ENCODE measurements around the gene TEX14. TPM values are rescaled to one million over a fixed set of nuclear protein-coding genes. Genes with fewer than 3 reads are reported as not detected.

TEX14 gene, protein sequence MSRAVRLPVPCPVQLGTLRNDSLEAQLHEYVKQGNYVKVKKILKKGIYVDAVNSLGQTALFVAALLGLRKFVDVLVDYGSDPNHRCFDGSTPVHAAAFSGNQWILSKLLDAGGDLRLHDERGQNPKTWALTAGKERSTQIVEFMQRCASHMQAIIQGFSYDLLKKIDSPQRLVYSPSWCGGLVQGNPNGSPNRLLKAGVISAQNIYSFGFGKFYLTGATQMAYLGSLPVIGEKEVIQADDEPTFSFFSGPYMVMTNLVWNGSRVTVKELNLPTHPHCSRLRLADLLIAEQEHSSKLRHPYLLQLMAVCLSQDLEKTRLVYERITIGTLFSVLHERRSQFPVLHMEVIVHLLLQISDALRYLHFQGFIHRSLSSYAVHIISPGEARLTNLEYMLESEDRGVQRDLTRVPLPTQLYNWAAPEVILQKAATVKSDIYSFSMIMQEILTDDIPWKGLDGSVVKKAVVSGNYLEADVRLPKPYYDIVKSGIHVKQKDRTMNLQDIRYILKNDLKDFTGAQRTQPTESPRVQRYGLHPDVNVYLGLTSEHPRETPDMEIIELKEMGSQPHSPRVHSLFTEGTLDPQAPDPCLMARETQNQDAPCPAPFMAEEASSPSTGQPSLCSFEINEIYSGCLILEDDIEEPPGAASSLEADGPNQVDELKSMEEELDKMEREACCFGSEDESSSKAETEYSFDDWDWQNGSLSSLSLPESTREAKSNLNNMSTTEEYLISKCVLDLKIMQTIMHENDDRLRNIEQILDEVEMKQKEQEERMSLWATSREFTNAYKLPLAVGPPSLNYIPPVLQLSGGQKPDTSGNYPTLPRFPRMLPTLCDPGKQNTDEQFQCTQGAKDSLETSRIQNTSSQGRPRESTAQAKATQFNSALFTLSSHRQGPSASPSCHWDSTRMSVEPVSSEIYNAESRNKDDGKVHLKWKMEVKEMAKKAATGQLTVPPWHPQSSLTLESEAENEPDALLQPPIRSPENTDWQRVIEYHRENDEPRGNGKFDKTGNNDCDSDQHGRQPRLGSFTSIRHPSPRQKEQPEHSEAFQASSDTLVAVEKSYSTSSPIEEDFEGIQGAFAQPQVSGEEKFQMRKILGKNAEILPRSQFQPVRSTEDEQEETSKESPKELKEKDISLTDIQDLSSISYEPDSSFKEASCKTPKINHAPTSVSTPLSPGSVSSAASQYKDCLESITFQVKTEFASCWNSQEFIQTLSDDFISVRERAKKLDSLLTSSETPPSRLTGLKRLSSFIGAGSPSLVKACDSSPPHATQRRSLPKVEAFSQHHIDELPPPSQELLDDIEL (N-terminal part only)
- total RNA-seq (2021): 0.31 and 0.55 TPM in 2 replicates
- long read RNA-seq, partial matches to known transcripts: 1 of 3 reads
- long read RNA-seq, other reads (novel, unspliced or antisense): 2 of 3 reads

DNA sequence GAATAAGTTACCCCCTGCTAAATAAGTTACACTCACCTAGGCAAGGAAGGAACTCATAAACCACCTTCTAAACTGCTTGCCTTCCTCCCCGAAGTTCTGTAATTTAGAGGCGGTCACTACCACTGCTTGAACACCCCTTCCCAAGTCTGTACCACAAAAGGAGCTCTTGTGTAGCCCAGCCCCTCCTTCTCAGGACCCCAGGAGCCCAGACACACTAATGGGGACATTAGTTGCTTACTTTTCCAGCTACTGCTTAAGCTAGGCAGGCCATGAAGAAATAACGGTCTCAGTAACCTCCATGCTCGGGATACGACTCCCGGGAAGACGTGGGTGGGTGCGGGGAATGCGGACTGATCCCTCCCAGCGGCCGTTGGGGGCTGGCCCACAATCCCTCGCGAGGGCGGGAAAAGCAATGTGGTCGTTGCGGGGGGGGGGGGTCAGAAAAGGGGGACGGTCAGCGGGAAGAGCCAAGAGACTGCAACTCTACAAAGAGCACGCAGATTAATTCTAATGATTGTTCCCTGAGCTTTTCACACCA is at the start of gene TEX14:
Gene TEX14, minus strand, starts transcription at position 345 of the 538 bp plus-strand sequence. CDS start 40,044 bp downstream, outside the sequence.
- H3K27ac Mint-ChIP-seq: peak within 1 kb of the TSS; percentile 40 to 88 (median 64); a peak in 5 of 7 replicates
- Histone ChIP-seq H3K9ac (ENCODE audit: extremely low read depth, insufficient read length, low read length) (peak within 1 kb of the TSS; percentile 32), H3K79me1 (ENCODE audit: insufficient read depth, low read depth, low read length, poor library complexity, severe bottlenecking) (no peaks in the 10 kb centered on the region), H3T11ph (ENCODE audit: low read length) (no peak within 1 kb of the TSS), H3K27me3 (ENCODE audit: insufficient read depth, low read length) (no peaks in the 10 kb centered on the region), H3K79me2 (ENCODE audit: insufficient read depth, low read length) (no peaks in the 10 kb centered on the region), H2BK20ac (ENCODE audit: low read depth, low read length, poor library complexity, severe bottlenecking) (no peak within 1 kb of the TSS), H4K8ac (replicated peaks; ENCODE audit: insufficient read length, low read depth, low read length) (no peak within 1 kb of the TSS), H3K23ac (ENCODE audit: insufficient read length, low read depth, low read length) (no peak within 1 kb of the TSS), H2BK5ac (ENCODE audit: insufficient read length, low read length) (no peak within 1 kb of the TSS), H4K5ac (ENCODE audit: insufficient read length, low read depth, low read length) (no peak within 1 kb of the TSS), H2AFZ (ENCODE audit: low read length) (no peak within 1 kb of the TSS), H3K9me3 (ENCODE audit: control insufficient read depth, low read depth, low read length) (no peaks in the 10 kb centered on the region), H3K23me2 (ENCODE audit: insufficient read length, low read depth, low read length, poor library complexity, severe bottlenecking) (no peaks in the 10 kb centered on the region), H2BK120ac (ENCODE audit: low read depth, low read length, poor library complexity, severe bottlenecking) (no peak within 1 kb of the TSS), H4K91ac (ENCODE audit: insufficient read length, low read depth, low read length) (no peak within 1 kb of the TSS), H3K4ac (ENCODE audit: low read depth, low read length) (no peak within 1 kb of the TSS), H3K14ac (ENCODE audit: insufficient read depth, low read length) (peak within 1 kb of the TSS; percentile 80; the same call in 1 of the 2 replicates), H3K4me2 (ENCODE audit: insufficient read depth, insufficient read length, low read length) (peak within 1 kb of the TSS; percentile 17), H2AK5ac (ENCODE audit: insufficient read length, low read length) (no peak within 1 kb of the TSS), H3K18ac (ENCODE audit: insufficient read length, low read depth, low read length) (peak within 1 kb of the TSS; percentile 59), H3K4me1 (ENCODE audit: insufficient read depth, low read length) (no peaks in the 10 kb centered on the region), H3K27ac (ENCODE audit: insufficient read length, low read depth, low read length) (no peak within 1 kb of the TSS), H2BK12ac (ENCODE audit: insufficient read length, low read depth, low read length) (no peak within 1 kb of the TSS), H2BK15ac (ENCODE audit: low read depth, low read length) (no peak within 1 kb of the TSS), H3K56ac (ENCODE audit: insufficient read length, low read depth, low read length) (no peak within 1 kb of the TSS), H4K20me1 (ENCODE audit: control insufficient read depth, insufficient read depth, insufficient read length) (no peaks in the 10 kb centered on the region)
- no peaks in the 10 kb centered on the region for H3K9me3 Mint-ChIP-seq
- WGBS (ENCODE audit: extremely low coverage, insufficient read length, low lambda C conversion rate): no CpG with 5 or more reads among the region's 19 CpGs
- peaks cover 12 to 16% of the 10 kb centered on the region in 2 experiments for H3K4me1 Mint-ChIP-seq
- 0 out of 2 replicates have a peak, but pooled peaks cover 5% of the 10 kb centered on the region for H3K27me3 Mint-ChIP-seq (ENCODE audit: low read depth)
- peak within 1 kb of the TSS; percentile 67 to 73 for H3K4me3 Mint-ChIP-seq
- peak; percentile 34 for DNase-seq
- H3K36me3 Mint-ChIP-seq (ENCODE audit: insufficient read depth in 1 of 3, low read depth in 3 of 3): 0 out of 7 replicates have a peak, but pooled peaks cover 0 to 4% (median 0%) of the 10 kb centered on the region in 3 experiments
- TF ChIP-seq, protein P1, sequence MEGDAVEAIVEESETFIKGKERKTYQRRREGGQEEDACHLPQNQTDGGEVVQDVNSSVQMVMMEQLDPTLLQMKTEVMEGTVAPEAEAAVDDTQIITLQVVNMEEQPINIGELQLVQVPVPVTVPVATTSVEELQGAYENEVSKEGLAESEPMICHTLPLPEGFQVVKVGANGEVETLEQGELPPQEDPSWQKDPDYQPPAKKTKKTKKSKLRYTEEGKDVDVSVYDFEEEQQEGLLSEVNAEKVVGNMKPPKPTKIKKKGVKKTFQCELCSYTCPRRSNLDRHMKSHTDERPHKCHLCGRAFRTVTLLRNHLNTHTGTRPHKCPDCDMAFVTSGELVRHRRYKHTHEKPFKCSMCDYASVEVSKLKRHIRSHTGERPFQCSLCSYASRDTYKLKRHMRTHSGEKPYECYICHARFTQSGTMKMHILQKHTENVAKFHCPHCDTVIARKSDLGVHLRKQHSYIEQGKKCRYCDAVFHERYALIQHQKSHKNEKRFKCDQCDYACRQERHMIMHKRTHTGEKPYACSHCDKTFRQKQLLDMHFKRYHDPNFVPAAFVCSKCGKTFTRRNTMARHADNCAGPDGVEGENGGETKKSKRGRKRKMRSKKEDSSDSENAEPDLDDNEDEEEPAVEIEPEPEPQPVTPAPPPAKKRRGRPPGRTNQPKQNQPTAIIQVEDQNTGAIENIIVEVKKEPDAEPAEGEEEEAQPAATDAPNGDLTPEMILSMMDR (conservative IDR thresholded peaks at IDR 0.05): no peak
